AG10803 (cell line): ENCODE data around the gene PDIA3.
A peak's percentile ranks its signal among the peaks of the same experiment; 100 is the strongest.

Experiments used
- DNase-seq: peaks from one replicate; pipeline ENCODE4 v3.0.0; 2010; ENCODE audit warnings: low read depth
- H3K4me3 ChIP-seq: 2 replicates; pipeline ENCODE4 v1.5.1; 2011; ENCODE audit warnings: mild to moderate bottlenecking, low read length, control low read depth
- TF ChIP-seq, protein P1 (sequence below): conservative IDR thresholded peaks from 2 replicates; pipeline ENCODE4 v1.5.1; 2011; ENCODE audit warnings: mild to moderate bottlenecking, low read length, control low read depth, inconsistent platforms

PDIA3 gene

DNA sequence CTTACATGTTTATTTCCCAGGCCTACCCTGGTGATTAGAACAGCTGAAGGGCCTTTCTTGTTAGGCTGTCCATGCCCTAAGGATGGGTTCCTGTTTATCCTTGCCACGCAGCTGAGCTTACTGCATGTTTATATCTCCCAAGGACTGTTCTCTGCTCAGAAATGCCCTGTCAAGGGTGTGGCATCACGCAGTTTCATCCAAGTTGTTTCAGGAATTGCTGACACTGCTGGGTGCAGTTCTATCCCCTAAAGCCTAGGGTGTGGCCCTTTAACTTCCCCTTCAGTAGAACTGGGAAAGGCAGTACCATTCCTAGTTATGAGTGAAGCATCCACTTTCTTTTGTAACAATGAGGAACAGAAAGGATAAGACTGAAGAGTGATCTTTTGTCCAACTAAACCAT is 25.6 kb downstream of the PDIA3 start:
- DNase-seq, result no peak

GRCh38 chr15:43772624-43773023 is 26.4 kb downstream of the PDIA3 start:
- no peak for DNase-seq
- H3K4me3 ChIP-seq, result no peak overlapping the region
- TF ChIP-seq, protein P1, sequence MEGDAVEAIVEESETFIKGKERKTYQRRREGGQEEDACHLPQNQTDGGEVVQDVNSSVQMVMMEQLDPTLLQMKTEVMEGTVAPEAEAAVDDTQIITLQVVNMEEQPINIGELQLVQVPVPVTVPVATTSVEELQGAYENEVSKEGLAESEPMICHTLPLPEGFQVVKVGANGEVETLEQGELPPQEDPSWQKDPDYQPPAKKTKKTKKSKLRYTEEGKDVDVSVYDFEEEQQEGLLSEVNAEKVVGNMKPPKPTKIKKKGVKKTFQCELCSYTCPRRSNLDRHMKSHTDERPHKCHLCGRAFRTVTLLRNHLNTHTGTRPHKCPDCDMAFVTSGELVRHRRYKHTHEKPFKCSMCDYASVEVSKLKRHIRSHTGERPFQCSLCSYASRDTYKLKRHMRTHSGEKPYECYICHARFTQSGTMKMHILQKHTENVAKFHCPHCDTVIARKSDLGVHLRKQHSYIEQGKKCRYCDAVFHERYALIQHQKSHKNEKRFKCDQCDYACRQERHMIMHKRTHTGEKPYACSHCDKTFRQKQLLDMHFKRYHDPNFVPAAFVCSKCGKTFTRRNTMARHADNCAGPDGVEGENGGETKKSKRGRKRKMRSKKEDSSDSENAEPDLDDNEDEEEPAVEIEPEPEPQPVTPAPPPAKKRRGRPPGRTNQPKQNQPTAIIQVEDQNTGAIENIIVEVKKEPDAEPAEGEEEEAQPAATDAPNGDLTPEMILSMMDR, result no peak

More for the DNA sequence above, 25.6 kb downstream of the PDIA3 start:
- no peak overlapping the region for H3K4me3 ChIP-seq
- TF ChIP-seq, protein P1, result no peak

DNA sequence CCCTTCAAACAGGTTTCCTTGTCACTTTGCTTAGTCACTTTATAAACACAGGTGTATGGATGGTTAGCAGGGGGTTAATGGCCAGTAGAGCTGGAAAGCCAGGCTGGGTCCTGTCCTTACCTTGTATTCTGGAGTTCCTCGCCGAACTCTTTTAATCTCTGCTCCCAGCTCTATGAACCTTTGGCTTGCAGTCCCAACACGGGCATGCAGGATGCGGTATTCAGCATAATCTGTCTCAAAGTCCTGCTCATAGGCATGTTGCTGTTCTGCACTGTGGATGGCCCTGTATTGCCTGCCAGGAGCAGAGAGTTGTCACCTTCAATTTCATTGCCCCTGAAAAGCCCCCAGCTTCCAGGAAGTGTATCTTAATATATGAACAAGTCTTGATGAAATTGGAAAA is 27.8 kb downstream of the PDIA3 start:
- DNase-seq, result no peak
- TF ChIP-seq, protein P1, result no peak
- H3K4me3 ChIP-seq, result no peak overlapping the region

- TF ChIP-seq, protein P1, result peak; percentile 35
- no peak overlapping the region for H3K4me3 ChIP-seq
- peak; percentile 33 for DNase-seq
Measured at GRCh38 chr15:43775411-43775965, 29.2 kb downstream of the PDIA3 start.

DNA sequence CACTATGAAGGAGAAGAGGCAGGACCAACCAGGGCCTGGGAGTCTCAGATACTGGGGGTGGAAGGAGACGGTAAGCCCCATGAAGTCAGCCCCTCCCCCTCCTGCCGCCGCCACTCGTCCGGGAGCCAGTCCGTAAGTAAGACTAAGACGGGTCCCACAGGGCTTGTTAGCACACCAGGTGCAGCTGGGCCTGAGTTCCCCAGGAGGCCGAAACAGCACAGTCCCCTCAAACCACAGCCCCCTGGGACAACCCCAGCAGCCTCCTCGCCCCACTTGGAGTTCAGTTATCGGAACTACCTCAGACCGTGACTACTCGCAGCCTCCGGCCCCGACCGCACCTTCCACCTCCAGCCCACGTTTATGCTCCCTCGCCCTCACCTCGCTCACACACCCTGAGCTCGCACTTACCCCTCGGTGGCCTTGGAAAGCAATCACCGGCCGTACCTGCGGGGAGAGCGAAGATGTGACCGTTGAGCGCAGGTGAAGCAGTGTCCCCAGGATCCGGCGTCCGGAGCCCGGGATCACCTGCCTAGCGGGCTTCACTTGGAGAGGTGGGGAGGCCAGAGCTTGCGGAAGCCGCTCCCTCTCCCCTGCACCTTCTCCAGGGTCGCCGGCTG is 30.0 kb downstream of the PDIA3 start:
- TF ChIP-seq, protein P1, result no peak
- no peak for DNase-seq
- peak overlapping the region; percentile 82 for H3K4me3 ChIP-seq

DNA sequence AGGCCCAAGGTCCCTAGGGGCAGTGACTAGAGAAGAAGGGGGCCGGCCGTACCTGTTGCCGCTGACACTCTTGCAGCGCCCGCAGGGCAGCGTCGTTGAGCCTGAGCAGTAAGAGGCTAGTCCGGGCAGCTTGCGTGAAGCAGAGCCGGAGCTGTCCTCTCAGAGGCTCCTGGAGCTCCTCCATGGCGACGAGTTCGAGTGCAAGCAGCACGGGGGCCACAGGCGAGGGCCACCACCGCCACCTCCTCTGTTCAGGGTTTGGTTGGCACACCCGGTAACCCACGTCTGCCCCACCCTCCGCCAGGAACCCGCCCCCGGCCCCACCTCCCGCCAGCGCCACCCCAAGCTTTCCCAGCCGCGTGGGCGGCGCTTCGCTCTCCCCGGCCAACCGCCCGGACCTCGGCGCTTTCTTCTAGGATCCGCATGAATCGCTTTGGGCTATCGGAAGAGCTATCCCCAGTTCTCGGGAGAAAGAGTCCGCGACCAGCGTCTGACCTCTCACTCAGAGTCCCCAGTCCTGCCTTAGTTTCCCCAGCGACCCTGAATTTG is 30.6 kb downstream of the PDIA3 start, which contains the start of gene ELL3:
ELL3 (minus strand) TSS at position 249 of the 549 bp plus-strand sequence; CDS start at position 184, 65 bp downstream.
- peak within 1 kb of the TSS; percentile 82 for H3K4me3 ChIP-seq
- TF ChIP-seq, protein P1, result no peak
- peak; percentile 57 for DNase-seq
